Measurements from ENCODE around the gene IL20RA.

Gene IL20RA

GRCh38 chr6:136952714-136953260 lies 92.0 kb downstream of the IL20RA start:
- no peak for TF ChIP-seq CTCF (IDR thresholded peaks at IDR 0.05; ENCODE audit: insufficient read depth, low read depth, low read length, missing control alignments)
- DNase-seq (ENCODE audit: low read depth): no peak

DNA sequence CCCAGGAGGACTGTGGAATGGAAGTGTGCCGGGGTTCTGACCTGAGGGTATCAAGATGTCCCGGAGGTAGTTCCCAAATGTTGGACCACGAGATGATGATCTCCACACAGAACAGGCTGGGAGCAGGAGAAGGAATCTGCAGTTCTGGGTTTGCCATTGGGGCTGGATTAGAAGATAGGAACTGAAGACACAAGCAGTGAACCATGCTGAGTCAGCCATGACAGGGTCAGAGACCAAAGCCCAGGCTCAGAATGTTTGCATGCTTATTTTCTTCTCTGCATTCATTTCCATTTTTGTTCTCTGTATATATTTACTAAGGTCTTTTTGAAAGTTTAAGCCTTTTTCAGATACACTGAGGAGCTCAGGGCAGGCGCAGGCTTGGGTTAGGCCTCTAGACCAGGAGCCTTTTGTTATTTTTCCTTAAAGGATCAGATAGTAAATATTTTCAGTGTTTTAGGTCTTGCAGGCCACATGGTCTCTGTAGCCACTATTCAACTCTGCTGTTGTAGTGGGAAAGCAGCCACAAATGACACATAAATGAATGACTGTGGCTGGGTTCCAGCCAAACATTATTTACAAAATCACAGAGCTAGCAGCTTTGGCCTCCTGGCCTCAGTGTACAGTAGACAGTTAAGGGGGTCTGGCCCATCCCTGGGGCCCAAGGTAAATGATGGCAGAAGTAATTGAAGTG lies 94.2 kb downstream of the IL20RA start:
- no peak for DNase-seq (ENCODE audit: low read depth)
- no peak for TF ChIP-seq CTCF (IDR thresholded peaks at IDR 0.05; ENCODE audit: insufficient read depth, low read depth, low read length, missing control alignments)
- H3K4me3 ChIP-seq (ENCODE audit: low read depth, low read length): no peak overlapping the region

More at GRCh38 chr6:136952714-136953260, 92.0 kb downstream of the IL20RA start:
- H3K4me3 ChIP-seq (ENCODE audit: low read depth, low read length): no peak overlapping the region

All from GM12865 (cell line).